OCI-LY3 (cell line): ENCODE data around the gene ZBTB22.

ENCODE experiments used
- EZH2phosphoT487 ChIP-seq: fragments of 200-600 bp; shearing (Covaris generic); IDR thresholded peaks from 2 replicates; pipeline ENCODE4 v1.6.1; 2018; ENCODE audit warnings: antibody characterized with exemption, mixed run types, low read depth
- TF ChIP-seq, protein P1 (sequence below): fragments of 200-600, 300-600 bp; sonication (generic); IDR thresholded peaks from 2 replicates; pipeline ENCODE4 v1.5.1; 2014; ENCODE audit warnings: antibody characterized with exemption, low read length, low read depth

DNA sequence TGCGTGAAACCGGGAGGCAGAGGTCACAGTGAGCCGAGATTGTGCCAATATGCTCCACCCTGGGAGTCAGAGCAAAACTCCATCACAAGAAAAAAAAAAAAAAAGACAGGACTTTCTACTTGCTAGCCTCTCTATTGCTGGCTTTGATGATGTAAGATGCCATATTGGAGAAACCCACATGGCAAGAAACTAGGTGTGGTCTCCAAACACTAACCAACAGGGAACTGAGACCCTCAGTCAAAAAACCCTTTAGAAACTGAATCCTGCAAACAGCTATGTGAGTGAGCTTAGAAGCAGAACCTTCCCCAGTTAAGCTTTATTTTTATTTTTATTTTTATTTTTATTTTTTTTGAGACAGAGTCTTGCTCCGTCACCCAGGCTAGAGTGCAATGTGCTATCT lies 18.4 kb upstream of the ZBTB22 start:
- TF ChIP-seq, protein P1, sequence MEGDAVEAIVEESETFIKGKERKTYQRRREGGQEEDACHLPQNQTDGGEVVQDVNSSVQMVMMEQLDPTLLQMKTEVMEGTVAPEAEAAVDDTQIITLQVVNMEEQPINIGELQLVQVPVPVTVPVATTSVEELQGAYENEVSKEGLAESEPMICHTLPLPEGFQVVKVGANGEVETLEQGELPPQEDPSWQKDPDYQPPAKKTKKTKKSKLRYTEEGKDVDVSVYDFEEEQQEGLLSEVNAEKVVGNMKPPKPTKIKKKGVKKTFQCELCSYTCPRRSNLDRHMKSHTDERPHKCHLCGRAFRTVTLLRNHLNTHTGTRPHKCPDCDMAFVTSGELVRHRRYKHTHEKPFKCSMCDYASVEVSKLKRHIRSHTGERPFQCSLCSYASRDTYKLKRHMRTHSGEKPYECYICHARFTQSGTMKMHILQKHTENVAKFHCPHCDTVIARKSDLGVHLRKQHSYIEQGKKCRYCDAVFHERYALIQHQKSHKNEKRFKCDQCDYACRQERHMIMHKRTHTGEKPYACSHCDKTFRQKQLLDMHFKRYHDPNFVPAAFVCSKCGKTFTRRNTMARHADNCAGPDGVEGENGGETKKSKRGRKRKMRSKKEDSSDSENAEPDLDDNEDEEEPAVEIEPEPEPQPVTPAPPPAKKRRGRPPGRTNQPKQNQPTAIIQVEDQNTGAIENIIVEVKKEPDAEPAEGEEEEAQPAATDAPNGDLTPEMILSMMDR: no peak
- TF ChIP-seq EZH2phosphoT487: no peak
